SU-DHL-6 (cell line): ENCODE data around the gene PUM1.

Experiments used
- EZH2phosphoT487 ChIP-seq: fragments of 200-600 bp; sonication (generic), shearing (Covaris generic); conservative IDR thresholded peaks from 2 replicates; pipeline ENCODE4 v1.6.1; 2018; ENCODE audit warnings: mild to moderate bottlenecking, antibody characterized with exemption, low read length, moderate library complexity, mixed read lengths
- TF ChIP-seq, protein P1 (sequence below): fragments of 200-600 bp; sonication (generic); IDR thresholded peaks from one replicate; pipeline ENCODE4 v1.5.1; 2017; ENCODE audit warnings: antibody characterized with exemption, mild to moderate bottlenecking, low read length, moderate library complexity; ENCODE audit not compliant: insufficient read depth, poor library complexity, severe bottlenecking

DNA sequence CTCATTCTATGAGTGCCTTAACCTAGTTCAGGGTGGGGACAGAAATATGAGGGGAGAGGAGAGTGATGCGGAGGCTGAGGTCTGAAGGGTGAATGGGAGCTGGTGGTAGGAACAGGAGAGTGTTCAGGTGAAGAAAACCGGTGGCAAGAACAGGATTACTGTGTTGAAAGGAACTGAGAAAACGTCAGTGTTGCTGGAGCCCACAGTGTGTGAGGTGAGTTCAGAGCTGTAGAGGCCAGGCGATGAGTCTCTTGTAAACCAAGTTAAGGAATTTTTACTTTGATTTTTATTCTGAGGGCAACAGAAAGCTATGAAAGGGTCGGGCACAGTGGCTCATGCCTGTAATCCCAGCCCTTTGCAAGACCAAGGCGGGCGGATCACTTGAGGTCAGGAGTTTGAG, 45.3 kb upstream of the PUM1 start:
- TF ChIP-seq, protein P1, sequence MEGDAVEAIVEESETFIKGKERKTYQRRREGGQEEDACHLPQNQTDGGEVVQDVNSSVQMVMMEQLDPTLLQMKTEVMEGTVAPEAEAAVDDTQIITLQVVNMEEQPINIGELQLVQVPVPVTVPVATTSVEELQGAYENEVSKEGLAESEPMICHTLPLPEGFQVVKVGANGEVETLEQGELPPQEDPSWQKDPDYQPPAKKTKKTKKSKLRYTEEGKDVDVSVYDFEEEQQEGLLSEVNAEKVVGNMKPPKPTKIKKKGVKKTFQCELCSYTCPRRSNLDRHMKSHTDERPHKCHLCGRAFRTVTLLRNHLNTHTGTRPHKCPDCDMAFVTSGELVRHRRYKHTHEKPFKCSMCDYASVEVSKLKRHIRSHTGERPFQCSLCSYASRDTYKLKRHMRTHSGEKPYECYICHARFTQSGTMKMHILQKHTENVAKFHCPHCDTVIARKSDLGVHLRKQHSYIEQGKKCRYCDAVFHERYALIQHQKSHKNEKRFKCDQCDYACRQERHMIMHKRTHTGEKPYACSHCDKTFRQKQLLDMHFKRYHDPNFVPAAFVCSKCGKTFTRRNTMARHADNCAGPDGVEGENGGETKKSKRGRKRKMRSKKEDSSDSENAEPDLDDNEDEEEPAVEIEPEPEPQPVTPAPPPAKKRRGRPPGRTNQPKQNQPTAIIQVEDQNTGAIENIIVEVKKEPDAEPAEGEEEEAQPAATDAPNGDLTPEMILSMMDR, result no peak
- TF ChIP-seq EZH2phosphoT487, result no peak
